Measurements from ENCODE around the gene C16orf96.

GRCh38 chr16:4564661-4565267 lies 8.6 kb downstream of the C16orf96 start:
- no peak for TF ChIP-seq CTCF (IDR thresholded peaks at IDR 0.05; ENCODE audit: low read depth, low read length, missing input control)
- no peak for TF ChIP-seq MAX (IDR thresholded peaks at IDR 0.05)

Data from liver (tissue), 2 donors.